ENCODE results near the gene ACTMAP. TPM values are rescaled to one million over a fixed set of nuclear protein-coding genes. Genes with fewer than 3 reads are reported as not detected.
A peak's percentile ranks its signal among the peaks of the same experiment; 100 is the strongest.

The ACTMAP gene
- total RNA-seq, 1 experiment from 2014 or later, result 27.7 TPM

DNA sequence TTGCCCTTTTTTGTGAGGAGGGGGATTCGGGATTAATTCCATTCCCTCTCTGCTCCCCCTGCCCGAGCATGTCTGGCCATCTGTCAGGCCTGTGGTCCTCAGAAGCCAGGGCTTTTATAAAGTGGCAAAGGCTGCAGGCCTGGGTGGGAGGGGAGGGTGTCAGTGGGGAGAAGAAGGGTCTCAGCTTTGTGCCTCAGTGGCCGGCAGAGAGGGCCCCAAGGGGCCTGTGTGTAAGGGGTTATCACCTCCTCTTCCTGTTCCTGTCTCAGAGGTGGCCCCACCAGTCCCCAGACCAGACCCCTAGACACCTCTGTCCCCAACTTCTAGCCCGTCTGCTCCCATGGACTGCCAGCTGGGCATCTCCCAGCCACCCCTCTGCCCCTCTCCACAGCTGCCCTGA, 56.4 kb downstream of the ACTMAP start:
- H3K4me1 ChIP-seq (ENCODE audit: insufficient read depth, low read length), result no peaks in the 10 kb centered on the region
- H4K91ac ChIP-seq (ENCODE audit: insufficient read length, low read depth, low read length), result no peak overlapping the region
- H3K18ac ChIP-seq (ENCODE audit: insufficient read length, low read depth, low read length), result no peak overlapping the region
- no peak overlapping the region for H2BK15ac ChIP-seq (ENCODE audit: low read depth, low read length)
- H3K79me1 ChIP-seq (ENCODE audit: insufficient read depth, low read depth, low read length, poor library complexity, severe bottlenecking), result no peaks in the 10 kb centered on the region
- TF ChIP-seq, protein P1, sequence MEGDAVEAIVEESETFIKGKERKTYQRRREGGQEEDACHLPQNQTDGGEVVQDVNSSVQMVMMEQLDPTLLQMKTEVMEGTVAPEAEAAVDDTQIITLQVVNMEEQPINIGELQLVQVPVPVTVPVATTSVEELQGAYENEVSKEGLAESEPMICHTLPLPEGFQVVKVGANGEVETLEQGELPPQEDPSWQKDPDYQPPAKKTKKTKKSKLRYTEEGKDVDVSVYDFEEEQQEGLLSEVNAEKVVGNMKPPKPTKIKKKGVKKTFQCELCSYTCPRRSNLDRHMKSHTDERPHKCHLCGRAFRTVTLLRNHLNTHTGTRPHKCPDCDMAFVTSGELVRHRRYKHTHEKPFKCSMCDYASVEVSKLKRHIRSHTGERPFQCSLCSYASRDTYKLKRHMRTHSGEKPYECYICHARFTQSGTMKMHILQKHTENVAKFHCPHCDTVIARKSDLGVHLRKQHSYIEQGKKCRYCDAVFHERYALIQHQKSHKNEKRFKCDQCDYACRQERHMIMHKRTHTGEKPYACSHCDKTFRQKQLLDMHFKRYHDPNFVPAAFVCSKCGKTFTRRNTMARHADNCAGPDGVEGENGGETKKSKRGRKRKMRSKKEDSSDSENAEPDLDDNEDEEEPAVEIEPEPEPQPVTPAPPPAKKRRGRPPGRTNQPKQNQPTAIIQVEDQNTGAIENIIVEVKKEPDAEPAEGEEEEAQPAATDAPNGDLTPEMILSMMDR (conservative IDR thresholded peaks at IDR 0.05), result no peak
- Mint-ChIP-seq H3K4me3 (no peak overlapping the region), H3K27ac (0 out of 7 replicates have a peak overlapping the region, but pooled peaks of 1 of the 3 experiments have one; percentile 39), H3K4me1 (peaks cover 7 to 9% of the 10 kb centered on the region in 2 experiments), H3K27me3 (ENCODE audit: low read depth) (no peaks in the 10 kb centered on the region), H3K9me3 (no peaks in the 10 kb centered on the region), H3K36me3 (ENCODE audit: insufficient read depth in 1 of 3, low read depth in 3 of 3) (peaks cover 6 to 42% (median 31%) of the 10 kb centered on the region in 3 experiments)
- peaks cover 15% of the 10 kb centered on the region for H3K23me2 ChIP-seq (ENCODE audit: insufficient read length, low read depth, low read length, poor library complexity, severe bottlenecking)
- no peak overlapping the region for H4K8ac ChIP-seq (replicated peaks; ENCODE audit: insufficient read length, low read depth, low read length)
- H4K20me1 ChIP-seq (ENCODE audit: control insufficient read depth, insufficient read depth, insufficient read length), result peaks cover 5% of the 10 kb centered on the region
- H4K5ac ChIP-seq (ENCODE audit: insufficient read length, low read depth, low read length), result no peak overlapping the region
- H2AFZ ChIP-seq (ENCODE audit: low read length), result no peak overlapping the region
- H3K9ac ChIP-seq (ENCODE audit: extremely low read depth, insufficient read length, low read length), result no peak overlapping the region
- H2BK20ac ChIP-seq (ENCODE audit: low read depth, low read length, poor library complexity, severe bottlenecking), result no peak overlapping the region
- no peak overlapping the region for H3K56ac ChIP-seq (ENCODE audit: insufficient read length, low read depth, low read length)
- no peak overlapping the region for H3K27ac ChIP-seq (ENCODE audit: insufficient read length, low read depth, low read length)
- H2BK5ac ChIP-seq (ENCODE audit: insufficient read length, low read length), result no peak overlapping the region
- H3K79me2 ChIP-seq (ENCODE audit: insufficient read depth, low read length), result no peaks in the 10 kb centered on the region
- H3K14ac ChIP-seq (ENCODE audit: insufficient read depth, low read length), result no peak overlapping the region
- no peak overlapping the region for H3K4me2 ChIP-seq (ENCODE audit: insufficient read depth, insufficient read length, low read length)
- H3K4ac ChIP-seq (ENCODE audit: low read depth, low read length), result no peak overlapping the region
- no peak overlapping the region for H3T11ph ChIP-seq (ENCODE audit: low read length)
- H2BK12ac ChIP-seq (ENCODE audit: insufficient read length, low read depth, low read length), result no peak overlapping the region
- H2AK5ac ChIP-seq (ENCODE audit: insufficient read length, low read length), result no peak overlapping the region
- H3K9me3 ChIP-seq (ENCODE audit: control insufficient read depth, low read depth, low read length), result no peaks in the 10 kb centered on the region
- H3K23ac ChIP-seq (ENCODE audit: insufficient read length, low read depth, low read length), result no peak overlapping the region
- DNase-seq, result no peak
- no CpG with 5 or more reads among the region's 4 CpGs for WGBS (ENCODE audit: extremely low coverage, insufficient read length, low lambda C conversion rate)
- H2BK120ac ChIP-seq (ENCODE audit: low read depth, low read length, poor library complexity, severe bottlenecking), result no peak overlapping the region
- no peaks in the 10 kb centered on the region for H3K27me3 ChIP-seq (ENCODE audit: insufficient read depth, low read length)

Data from H9 (cell line).